Osteocyte (in vitro differentiated cells): ENCODE data around the gene METTL5. TPM values are rescaled to one million over a fixed set of nuclear protein-coding genes. Genes with fewer than 3 reads are reported as not detected.
"Not testable (repeated sequence)": the region's sequence is repeated elsewhere in the genome, so short reads cannot be mapped to it uniquely, and the experiment has no call there.

Experiments used
- DNase-seq: peaks from one replicate; pipeline ENCODE4 v3.0.0; 2021; ENCODE audit warnings: mixed read lengths; ENCODE audit not compliant: unreplicated experiment; ENCODE audit errors: extremely low spot score
- H3K27ac Mint-ChIP-seq: one replicate; pipeline ENCODE4 v1.8.0; 2021; ENCODE audit warnings: mild to moderate bottlenecking, mixed read lengths; ENCODE audit not compliant: unreplicated experiment
- H3K27me3 Mint-ChIP-seq: one replicate; pipeline ENCODE4 v1.8.0; 2021; ENCODE audit warnings: mixed read lengths; ENCODE audit not compliant: unreplicated experiment
- H3K36me3 Mint-ChIP-seq: one replicate; pipeline ENCODE4 v1.8.0; 2021; ENCODE audit warnings: mixed read lengths; ENCODE audit not compliant: unreplicated experiment
- H3K4me1 Mint-ChIP-seq: one replicate; pipeline ENCODE4 v1.8.0; 2021; ENCODE audit warnings: mixed read lengths; ENCODE audit not compliant: unreplicated experiment
- H3K4me3 Mint-ChIP-seq: one replicate; pipeline ENCODE4 v1.8.0; 2021; ENCODE audit warnings: mild to moderate bottlenecking, moderate library complexity, mixed read lengths; ENCODE audit not compliant: unreplicated experiment
- H3K9me3 Mint-ChIP-seq: one replicate; pipeline ENCODE4 v1.8.0; 2021; ENCODE audit warnings: mixed read lengths; ENCODE audit not compliant: unreplicated experiment
- CTCF ChIP-seq: fragments of 200-600 bp; sonication (generic); IDR thresholded peaks from 2 replicates; pipeline ENCODE4 v1.5.0; 2021; ENCODE audit warnings: antibody characterized with exemption, mild to moderate bottlenecking, moderate library complexity
- long read RNA-seq: library from polyadenylated mRNA; unstranded; transcript quantifications from one replicate; pipeline ENCODE4 v2.0.0, GENCODE V29; 2021
- total RNA-seq: library from RNA; stranded (reverse); gene quantifications from 2 replicates; pipeline ENCODE4 v1.2.1, GENCODE V29; 2021

The METTL5 gene
- total RNA-seq = 37.6 and 42.8 TPM in 2 replicates
- long read RNA-seq, transcript METTL5-203 (8 exons, 800 nt) = major isoform, 14 of 35 reads
- long read RNA-seq, transcript METTL5-206 (8 exons, 880 nt) = major isoform, 14 of 35 reads
- long read RNA-seq, partial matches to known transcripts = 1 of 35 reads
- long read RNA-seq, other reads (novel, unspliced or antisense) = 2 of 35 reads

- Mint-ChIP-seq H3K27ac (peak within 1 kb of the TSS; percentile 71), H3K27me3 (no peaks in the 10 kb centered on the region), H3K4me3 (peak within 1 kb of the TSS; percentile 83), H3K36me3 (peaks cover 14% of the 10 kb centered on the region), H3K9me3 (no peaks in the 10 kb centered on the region), H3K4me1 (peaks cover 63% of the 10 kb centered on the region)
- DNase-seq = peak; percentile 94
- peak; percentile 98 for TF ChIP-seq CTCF
These were observed at the start of gene METTL5 for GRCh38 chr2:169824373-169825333. Gene METTL5, minus strand, starts transcription at chr2:169824905. Its CDS starts 308 bp downstream, at chr2:169824597.

- no peak overlapping the region for H3K4me3 Mint-ChIP-seq
- H3K27ac Mint-ChIP-seq = no peak overlapping the region
- H3K9me3 Mint-ChIP-seq = no peaks in the 10 kb centered on the region
- TF ChIP-seq CTCF = no peak
- H3K27me3 Mint-ChIP-seq = no peaks in the 10 kb centered on the region
- peaks cover 8% of the 10 kb centered on the region for H3K36me3 Mint-ChIP-seq
- no peaks in the 10 kb centered on the region for H3K4me1 Mint-ChIP-seq
- no peak for DNase-seq
These were observed 47.3 kb upstream of the METTL5 start for GRCh38 chr2:169871994-169872393.

- not testable (repeated sequence) for DNase-seq, H3K36me3 Mint-ChIP-seq, H3K27ac Mint-ChIP-seq, H3K27me3 Mint-ChIP-seq, H3K9me3 Mint-ChIP-seq, H3K4me3 Mint-ChIP-seq, H3K4me1 Mint-ChIP-seq
These were observed 46.7 kb upstream of the METTL5 start for GRCh38 chr2:169871369-169871768.

GRCh38 chr2:169868951-169869350, 44.2 kb upstream of the METTL5 start:
- H3K36me3 Mint-ChIP-seq = no peaks in the 10 kb centered on the region
- no peaks in the 10 kb centered on the region for H3K27me3 Mint-ChIP-seq
- H3K4me1 Mint-ChIP-seq = peaks cover 3% of the 10 kb centered on the region
- H3K9me3 Mint-ChIP-seq = no peaks in the 10 kb centered on the region
- DNase-seq = no peak
- TF ChIP-seq CTCF = no peak
- H3K4me3 Mint-ChIP-seq = no peak overlapping the region
- no peak overlapping the region for H3K27ac Mint-ChIP-seq

GRCh38 chr2:169867579-169867978, 42.9 kb upstream of the METTL5 start:
- no peak overlapping the region for H3K27ac Mint-ChIP-seq
- no peak for TF ChIP-seq CTCF
- no peaks in the 10 kb centered on the region for H3K27me3 Mint-ChIP-seq
- DNase-seq = no peak
- peaks cover 11% of the 10 kb centered on the region for H3K4me1 Mint-ChIP-seq
- no peaks in the 10 kb centered on the region for H3K36me3 Mint-ChIP-seq
- no peak overlapping the region for H3K4me3 Mint-ChIP-seq
- H3K9me3 Mint-ChIP-seq = no peaks in the 10 kb centered on the region

- H3K9me3 Mint-ChIP-seq, H3K27me3 Mint-ChIP-seq, H3K36me3 Mint-ChIP-seq, H3K4me3 Mint-ChIP-seq, H3K27ac Mint-ChIP-seq, DNase-seq: not testable (repeated sequence)
- peaks cover 11% of the 10 kb centered on the region for H3K4me1 Mint-ChIP-seq
These were observed 41.5 kb upstream of the METTL5 start for GRCh38 chr2:169866230-169866629.
